HG02763 (cell line): ENCODE results near the gene GGCT.

Experiments used
- ATAC-seq: cut with Tn5 transposase; IDR thresholded peaks from one replicate; pipeline ENCODE4 v1.9.1; 2021; ENCODE audit warnings: mild to moderate bottlenecking, moderate library complexity; ENCODE audit not compliant: unreplicated experiment

Gene GGCT

DNA sequence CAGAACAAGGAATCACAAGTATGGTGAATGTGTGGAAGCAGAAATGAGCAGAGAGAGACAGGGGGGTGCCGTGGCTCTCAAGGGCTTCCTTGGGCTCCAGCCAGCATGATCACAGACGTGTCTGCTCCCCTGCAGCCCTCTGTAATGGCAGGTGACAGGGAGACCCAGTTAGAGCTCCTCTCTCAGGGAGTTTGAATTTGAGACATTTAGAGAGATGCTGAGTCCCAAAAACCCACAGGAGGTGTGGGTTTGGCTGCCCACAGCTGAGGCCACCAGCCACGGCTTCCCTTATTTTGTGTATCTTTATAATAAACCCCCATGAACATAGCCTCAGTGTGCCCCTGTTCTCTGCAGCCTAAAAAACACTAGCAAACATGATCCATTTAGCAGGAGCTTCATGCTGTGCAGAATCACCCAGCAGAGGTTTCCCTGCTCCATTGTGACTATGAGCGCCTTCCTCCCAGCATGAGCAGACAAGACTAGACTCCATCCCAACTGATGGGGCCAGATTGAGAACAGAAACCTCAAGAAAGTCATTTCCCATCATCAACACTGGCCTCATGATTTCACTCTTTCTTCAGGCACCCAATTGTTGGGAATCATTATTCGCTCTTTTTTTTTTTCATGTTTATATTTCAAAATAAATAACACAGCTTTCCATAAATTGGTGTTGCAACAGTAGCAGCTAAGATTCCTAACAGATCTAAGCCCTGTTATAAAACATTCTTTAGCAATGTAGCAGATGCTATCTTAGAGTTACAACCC is 39.4 kb downstream of the GGCT start:
- no peak for ATAC-seq

DNA sequence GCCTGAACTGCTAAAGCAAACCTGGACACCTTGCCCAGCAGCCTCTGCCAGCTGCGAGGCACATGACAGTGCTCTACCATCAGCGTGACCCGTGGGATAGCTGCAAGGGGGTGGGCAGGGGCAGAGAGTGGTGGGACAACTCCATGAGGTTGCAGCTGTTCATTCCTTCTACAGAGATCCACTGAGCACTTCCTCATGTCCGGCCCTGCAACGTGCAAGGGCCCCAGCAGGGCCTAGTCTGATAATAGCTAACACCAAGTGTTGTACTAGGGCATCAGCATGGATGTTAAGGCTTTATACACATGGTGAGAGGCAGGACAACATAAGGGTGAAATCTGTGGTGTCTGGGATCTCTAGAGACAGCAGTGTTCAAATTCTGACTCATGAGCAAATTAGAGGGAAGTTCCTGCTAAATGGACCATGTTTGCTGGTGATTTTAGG is 40.4 kb downstream of the GGCT start:
- ATAC-seq, result peak; percentile 55

DNA sequence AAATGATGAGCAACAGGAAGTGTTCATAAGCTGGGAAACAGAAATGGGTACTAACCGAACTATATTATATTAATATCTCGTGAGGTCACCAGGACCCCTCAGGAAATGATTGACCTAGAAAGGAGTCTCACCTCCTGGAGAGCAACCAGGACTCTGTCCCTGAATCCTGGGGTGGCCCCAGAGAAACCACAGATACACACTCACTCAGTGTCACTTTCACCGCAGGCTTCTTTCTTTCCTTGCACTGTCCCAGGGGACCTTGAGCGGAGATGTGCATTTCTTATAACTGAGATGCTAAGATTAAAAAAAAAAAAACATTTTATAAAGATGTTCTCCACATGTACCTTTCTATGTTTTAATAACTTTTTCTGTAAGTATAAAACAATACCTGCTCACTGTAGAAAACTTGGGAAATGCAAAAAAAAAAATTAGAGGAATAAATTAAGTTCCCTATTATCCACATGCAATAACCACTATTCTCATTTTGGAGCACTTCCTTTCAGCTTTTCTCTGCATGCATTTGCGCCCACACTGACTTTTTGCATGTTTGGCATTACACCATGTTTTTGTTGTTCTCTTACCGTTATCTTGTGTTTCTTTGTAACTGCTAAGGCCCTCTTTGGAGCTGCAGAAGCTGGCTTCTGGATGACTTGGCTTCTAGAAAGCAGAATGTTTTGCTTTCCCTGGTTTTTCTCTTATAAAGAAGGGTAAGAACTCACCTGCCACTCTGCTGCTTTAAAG is 41.1 kb downstream of the GGCT start:
- ATAC-seq, result peak; percentile 49

DNA sequence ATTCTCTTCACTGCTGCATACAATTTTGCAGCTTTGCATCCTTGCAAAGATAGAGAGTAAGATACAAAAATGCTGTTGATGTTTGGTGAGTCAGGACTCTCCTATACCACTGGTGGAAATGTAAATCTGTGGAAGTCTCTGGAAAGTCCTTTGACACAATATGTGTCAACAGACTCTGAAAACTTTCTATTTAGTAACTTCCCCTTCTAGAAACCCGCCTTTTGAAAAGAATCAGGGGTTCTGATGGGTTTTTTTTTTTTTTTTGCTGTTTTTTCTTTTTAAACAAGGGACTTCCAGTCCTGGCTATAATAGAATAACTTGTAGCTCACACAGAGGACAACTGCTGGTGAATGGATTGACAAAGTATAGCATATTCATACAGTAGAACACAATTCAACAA is 42.5 kb downstream of the GGCT start:
- no peak for ATAC-seq

DNA sequence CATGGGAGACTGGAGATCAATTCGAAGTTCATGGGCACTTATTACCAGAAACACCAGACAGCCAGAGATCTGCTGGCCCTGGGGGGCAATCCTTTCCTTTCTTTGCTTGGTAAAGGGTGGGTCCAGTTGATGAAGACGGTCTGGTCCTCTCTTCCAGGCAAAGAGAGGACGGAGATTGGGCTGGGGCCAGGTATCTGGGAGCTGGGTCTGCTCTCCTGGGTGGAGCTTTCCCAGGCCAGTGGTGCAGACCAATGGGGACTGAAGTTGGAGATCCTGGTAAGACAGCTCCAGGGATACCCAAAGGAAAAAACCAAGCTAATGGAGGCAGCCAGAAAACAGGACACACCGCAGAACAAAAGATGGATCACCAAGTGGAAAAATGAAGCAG is 44.4 kb downstream of the GGCT start:
- ATAC-seq, result no peak

DNA sequence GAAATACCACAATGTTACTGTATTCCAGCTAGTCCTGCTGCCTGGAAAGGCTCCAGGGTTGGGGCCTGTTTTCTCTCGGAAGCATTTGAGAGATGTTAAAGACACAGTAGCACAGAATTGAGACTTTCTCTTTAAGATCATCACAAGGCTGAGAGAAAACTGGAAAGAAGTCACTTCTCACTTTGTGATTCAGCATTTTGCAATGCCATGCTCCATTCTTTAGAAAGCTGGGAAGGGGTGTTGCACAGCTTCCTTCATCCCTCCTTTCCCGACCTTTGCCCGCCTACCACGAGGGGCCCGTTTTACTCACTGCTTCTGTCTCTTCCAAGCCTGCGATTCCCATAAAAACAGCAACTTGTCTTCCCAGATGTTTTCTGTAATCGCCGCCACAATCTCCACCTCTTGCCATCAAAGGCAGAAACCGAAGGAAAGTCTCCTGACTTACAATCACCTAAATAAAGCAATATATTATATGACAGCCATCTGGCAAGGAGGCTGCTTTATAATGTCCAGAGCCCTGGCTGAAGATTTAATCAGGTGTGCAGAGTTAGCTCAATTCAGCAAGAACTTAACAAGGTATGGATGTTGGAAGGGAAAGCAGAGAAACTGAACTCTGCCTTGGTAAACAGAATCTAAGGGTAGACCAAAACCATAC is 44.9 kb downstream of the GGCT start:
- no peak for ATAC-seq

DNA sequence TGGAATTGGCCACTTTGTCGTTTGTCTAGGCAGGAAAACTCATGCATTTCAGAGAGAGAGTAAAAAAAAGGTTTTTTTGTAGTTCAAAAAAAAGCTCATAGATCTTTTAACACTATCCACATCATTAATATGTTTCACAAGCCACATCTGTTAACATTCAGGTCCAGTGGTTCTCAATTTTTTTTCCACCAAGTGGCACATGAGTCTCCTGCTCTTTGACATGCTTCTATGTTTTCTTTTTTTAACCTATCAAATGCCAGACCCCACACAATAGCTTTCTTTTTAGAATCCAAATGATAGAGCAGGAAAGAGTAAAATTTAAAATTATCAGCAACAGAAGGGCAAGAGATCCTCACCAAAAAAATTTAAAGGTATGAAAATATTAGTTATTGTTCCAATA is 46.3 kb downstream of the GGCT start:
- no peak for ATAC-seq

DNA sequence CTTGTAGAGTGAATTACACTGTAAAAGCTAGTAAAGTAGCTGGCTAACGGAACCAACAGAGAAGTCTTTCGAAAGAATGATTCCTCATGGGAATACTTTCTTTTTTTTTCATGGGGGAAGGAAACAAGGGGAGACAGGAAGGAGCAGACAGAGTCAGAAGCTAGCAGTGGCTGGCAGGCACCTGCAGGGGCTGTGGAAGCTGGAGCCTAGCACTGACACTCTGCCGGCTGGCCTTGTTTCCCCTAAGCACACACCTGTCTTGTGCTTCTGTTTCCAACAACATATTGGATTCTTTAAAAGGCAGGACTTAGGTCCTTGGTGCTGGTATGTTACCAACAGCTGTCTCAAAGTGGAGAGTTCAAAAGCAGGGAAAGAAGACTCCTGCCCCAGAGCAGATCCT is 50.7 kb downstream of the GGCT start:
- ATAC-seq, result no peak

DNA sequence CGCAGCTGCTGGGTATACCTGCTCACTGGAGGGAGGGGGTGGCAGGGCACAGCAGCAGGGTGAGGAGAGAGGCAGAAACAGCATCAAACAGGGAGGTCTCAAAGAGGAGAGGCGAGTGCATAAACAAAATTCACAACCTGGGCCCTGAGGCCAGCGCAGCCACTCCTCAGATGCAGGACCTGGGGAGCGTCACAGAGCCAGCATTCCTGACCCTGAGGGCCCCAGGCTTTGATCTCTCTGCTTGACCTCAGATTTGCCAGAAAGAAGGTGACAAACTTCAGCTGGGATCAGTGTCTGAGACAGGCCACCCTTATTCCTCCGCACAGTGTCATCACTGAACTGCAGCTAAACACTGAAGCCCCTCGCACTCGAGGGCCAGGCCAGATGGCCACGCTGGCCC is 51.6 kb downstream of the GGCT start:
- no peak for ATAC-seq

DNA sequence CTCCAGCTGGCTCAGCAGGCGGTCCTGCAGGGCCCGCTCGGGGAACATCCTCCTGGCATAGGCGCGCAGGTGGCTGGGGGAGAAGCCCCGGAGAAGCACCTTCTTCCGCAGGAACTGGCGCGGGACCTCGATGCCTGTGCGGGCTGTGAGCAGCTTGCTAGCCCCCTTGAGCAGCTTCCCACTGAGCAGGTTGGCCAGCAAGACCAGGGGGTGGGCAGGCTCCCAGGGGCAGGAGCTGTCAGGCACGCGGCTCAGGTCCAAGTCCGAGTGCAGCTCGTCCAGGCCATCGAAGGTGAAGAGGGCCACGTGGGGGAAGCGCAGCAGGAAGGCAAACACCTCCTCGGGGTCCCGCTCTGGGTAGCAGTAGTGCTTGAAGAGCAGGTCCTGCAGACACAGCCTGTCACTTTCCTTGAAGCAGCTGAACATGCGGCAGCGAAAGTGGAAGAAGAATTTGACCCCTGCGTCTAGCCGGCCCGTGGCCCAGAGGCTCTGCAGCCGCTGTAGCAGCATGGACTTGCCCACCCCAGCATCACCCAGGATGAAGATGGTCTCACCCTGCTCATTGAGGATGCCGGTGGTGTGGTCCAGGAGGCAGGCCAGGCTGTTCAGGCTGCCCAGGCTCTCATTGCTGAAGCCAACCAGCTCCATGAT is 52.2 kb downstream of the GGCT start:
- no peak for ATAC-seq

DNA sequence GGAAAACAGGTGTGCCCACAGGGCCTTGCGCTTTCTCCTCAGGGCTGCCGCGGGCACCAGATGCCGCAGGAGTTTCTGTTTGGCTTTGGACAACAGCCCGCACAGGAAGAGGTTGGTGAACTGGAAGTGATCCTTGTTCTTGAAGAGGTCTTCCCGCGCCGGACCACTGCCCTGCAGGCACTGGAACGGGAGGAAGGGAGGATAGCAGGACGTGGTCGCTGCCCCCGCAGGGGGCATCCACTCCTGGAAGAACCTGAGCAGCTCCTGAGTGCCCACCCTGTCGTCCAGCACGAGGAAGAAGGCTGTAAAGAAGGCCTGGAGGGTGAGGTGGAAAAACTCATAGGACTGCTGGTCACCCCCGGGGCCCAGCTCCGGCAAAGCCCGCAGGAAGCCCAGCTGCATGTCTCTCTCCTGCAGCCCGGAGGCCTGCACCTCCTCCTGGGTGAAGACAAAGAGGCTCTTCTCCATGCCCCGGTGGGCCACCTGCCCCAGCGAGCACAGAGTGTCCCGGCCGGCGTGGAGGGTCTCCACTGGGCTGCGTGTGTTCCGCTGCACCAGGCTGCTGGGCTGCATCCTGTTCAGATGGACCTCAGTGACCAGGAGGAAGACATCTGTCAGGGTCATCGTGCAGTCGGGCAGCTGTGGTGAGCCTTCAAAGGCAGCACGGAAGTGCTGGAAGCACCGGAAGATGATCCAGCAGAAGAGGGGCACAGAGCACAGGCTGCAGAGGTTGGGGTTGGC is 52.9 kb downstream of the GGCT start:
- ATAC-seq, result no peak

DNA sequence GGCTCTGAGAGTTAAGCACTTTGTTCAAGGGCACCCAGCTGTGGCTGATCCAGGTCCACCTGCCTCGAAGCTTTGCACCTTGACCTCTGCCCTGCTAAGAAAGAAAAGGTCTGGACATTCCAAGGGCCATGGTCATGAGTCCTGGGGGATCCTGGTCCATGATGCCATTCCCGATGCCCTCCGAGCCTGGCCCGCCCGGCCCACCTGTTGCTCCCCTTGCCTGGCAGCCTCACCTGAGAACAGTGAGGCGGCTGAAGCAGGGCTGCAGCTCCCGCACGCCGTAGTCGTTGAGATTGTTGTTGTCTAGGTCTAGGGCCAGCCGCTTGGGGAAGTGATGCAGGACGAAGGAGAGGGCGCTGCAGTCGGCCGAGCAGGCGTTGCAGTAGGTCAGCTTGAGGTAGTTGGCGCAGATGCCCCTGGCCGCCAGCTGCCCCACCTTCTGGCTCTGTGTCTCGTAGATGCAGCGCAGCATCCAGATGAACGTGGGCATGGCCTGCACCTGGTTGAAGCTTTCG is 53.6 kb downstream of the GGCT start:
- ATAC-seq, result no peak

DNA sequence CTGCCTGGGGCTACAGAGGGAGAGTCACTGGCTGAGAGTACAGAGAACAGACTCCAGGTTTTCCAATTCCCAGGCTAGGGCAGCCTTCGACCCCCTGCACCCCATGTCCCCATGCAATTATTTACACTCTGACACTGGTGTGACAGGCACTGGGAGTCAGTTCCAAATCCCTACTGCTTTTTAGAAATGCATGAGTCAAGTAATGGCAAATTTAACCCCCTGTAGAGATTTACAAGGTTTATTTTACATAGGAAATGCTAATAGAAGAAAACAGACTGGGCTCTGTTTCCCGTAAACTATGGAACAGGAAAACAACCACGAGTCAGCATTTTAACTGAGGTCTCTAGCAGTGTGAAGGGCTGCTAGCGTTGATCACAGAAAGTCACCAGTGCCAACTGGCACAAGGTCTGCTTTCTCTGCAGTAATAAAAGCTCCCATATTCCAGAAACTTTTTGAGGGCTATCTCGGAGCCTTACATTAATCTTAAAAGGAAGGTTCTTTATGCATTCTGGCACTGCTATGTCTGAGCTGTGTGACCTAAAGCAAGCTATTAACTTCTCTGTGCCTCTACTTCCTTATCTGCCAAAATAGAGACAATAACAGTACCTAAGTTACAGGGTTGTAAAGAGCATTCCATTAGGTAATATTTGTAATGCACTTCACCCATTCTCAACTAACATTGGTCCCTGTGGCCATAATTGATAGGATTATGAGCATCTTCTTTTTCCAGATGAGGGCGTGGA is 54.2 kb downstream of the GGCT start:
- ATAC-seq, result no peak

DNA sequence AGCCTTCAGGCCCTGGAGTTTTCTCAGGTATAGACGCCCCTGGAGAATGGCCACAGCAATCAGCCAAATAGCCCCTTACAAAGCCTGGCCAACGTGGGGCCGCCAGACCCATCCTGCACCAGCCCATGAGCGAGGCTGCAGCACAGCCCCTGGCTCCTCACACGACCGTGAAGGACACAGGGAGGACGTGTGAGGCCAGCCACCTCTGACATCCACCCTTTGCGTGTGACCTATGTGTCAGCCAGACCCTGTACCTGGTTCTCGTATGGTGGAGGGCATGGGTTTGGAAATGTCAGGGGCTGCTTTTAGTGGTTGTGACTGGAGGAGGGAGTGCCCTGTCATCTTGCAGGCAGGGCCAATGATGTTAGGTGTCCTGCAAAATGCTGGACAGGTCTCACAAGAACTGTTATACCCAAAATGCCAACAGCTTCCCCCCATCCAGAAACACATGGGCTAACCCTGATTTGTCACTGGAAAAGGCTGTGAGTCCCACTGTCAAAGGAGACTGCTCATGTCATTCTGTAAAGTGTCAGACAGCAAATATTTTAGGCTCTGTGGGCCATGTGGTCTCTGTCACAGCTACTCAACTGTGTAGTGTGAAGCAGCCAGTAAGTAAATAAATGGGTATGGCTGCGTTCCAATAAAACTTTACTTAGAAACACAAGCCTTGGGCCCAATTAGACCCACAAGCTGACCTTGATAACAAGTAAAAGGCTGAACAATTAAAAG is 56.0 kb downstream of the GGCT start:
- ATAC-seq, result no peak

DNA sequence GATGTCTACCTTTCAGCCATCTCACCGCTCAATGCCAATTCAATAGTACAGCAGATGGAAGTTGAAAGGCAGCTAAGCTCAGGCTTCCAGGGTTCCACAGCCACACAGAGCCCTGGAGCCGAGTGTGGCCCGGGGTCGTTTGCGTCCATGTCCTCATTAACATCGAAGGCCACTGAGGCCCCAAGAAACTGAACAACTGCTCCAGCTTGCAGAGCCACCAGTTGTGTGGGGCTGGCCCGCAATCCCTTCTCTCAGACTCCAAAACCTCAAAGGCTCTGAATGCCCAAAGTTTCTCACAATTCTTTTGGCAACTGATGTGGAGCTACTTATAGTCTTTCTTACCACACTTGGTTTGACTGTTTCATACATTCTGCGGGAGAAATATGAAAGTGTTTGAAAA is 57.2 kb downstream of the GGCT start:
- no peak for ATAC-seq
